SJSA1 (cell line): ENCODE data around the gene PTPMT1. TPM values are rescaled to one million over a fixed set of nuclear protein-coding genes. Genes with fewer than 3 reads are reported as not detected.

Source experiments
- DNase-seq, 2 experiments: peaks; one replicate each; pipeline ENCODE4 v3.0.0-alpha.2; 2015 to 2020; ENCODE audit warnings: low spot score in 2 of 2, low read depth in 1 of 2
- H3K27ac ChIP-seq: fragments of 250-450 bp; sonication (Bioruptor Pico); 2 replicates; pipeline ENCODE4 v1.5.1; 2020; ENCODE audit warnings: mild to moderate bottlenecking, moderate library complexity
- H3K27me3 ChIP-seq: fragments of 250-450 bp; sonication (Bioruptor Pico); replicated peaks from 2 replicates; pipeline ENCODE4 v1.5.1; 2020; ENCODE audit warnings: mild to moderate bottlenecking, moderate library complexity
- H3K36me3 ChIP-seq: fragments of 250-450 bp; sonication (Bioruptor Pico); 2 replicates; pipeline ENCODE4 v1.5.1; 2020; ENCODE audit warnings: mild to moderate bottlenecking
- H3K4me1 ChIP-seq: fragments of 250-450 bp; sonication (Bioruptor Pico); replicated peaks from 2 replicates; pipeline ENCODE4 v1.6.1; 2021; ENCODE audit warnings: mild to moderate bottlenecking
- H3K4me3 ChIP-seq: fragments of 250-450 bp; sonication (Bioruptor Pico); 2 replicates; pipeline ENCODE4 v1.5.1; 2020; ENCODE audit warnings: mild to moderate bottlenecking
- H3K9me3 ChIP-seq: fragments of 250-450 bp; sonication (Bioruptor Pico); replicated peaks from 2 replicates; pipeline ENCODE4 v1.5.1; 2020; ENCODE audit warnings: mild to moderate bottlenecking
- total RNA-seq: library from RNA; depleted of rRNA; stranded (reverse); fragments of >200 nt; shearing (Covaris generic); gene quantifications from 2 replicates; pipeline ENCODE4 v1.2.3, GENCODE V29; 2014

Gene PTPMT1
- total RNA-seq, 1 experiment from 2014 or later, result 134 TPM

GRCh38 chr11:47578524-47579494, 13.4 kb downstream of the PTPMT1 start, which contains the start of the genes KBTBD4 and NDUFS3:
Gene KBTBD4 (minus strand): TSS chr11:47578970. CDS start chr11:47578951, 19 bp downstream.
Gene NDUFS3 (plus strand): TSS chr11:47579074. CDS start chr11:47579092, 18 bp downstream.
- Histone ChIP-seq H3K27ac (peak within 1 kb of the TSS; percentile 61), H3K4me3 (peak within 1 kb of the TSS; percentile 83), H3K36me3 (peaks cover 84% of the 10 kb centered on the region), H3K27me3 (no peaks in the 10 kb centered on the region), H3K4me1 (peaks cover 11% of the 10 kb centered on the region), H3K9me3 (no peaks in the 10 kb centered on the region)
- DNase-seq, result peak; percentile 86 to 92

GRCh38 chr11:47583844-47584243, 18.4 kb downstream of the PTPMT1 start:
- Histone ChIP-seq H3K27me3 (no peaks in the 10 kb centered on the region), H3K4me3 (no peak overlapping the region), H3K27ac (no peak overlapping the region), H3K4me1 (peaks cover 4% of the 10 kb centered on the region; the same call in 1 of the 2 replicates), H3K9me3 (no peaks in the 10 kb centered on the region), H3K36me3 (peaks cover 59% of the 10 kb centered on the region)
- no peak for DNase-seq

GRCh38 chr11:47586098-47586855, 20.9 kb downstream of the PTPMT1 start, which contains the start of gene FAM180B:
Gene FAM180B (plus strand): TSS chr11:47586678. CDS start chr11:47586769, 91 bp downstream.
- no peaks in the 10 kb centered on the region for H3K27me3 ChIP-seq
- no peak within 1 kb of the TSS for H3K4me3 ChIP-seq
- H3K4me1 ChIP-seq, result no peaks in the 10 kb centered on the region
- DNase-seq, result no peak
- H3K9me3 ChIP-seq, result no peaks in the 10 kb centered on the region
- no peak within 1 kb of the TSS for H3K27ac ChIP-seq
- peaks cover 37% of the 10 kb centered on the region for H3K36me3 ChIP-seq

- H3K4me3 ChIP-seq, result no peak overlapping the region
- H3K36me3 ChIP-seq, result peaks cover 28% of the 10 kb centered on the region
- H3K27me3 ChIP-seq, result no peaks in the 10 kb centered on the region; the same call in 1 of the 2 replicates
- H3K9me3 ChIP-seq, result no peaks in the 10 kb centered on the region
- H3K4me1 ChIP-seq, result no peaks in the 10 kb centered on the region
- no peak for DNase-seq
- no peak overlapping the region for H3K27ac ChIP-seq
Observed at GRCh38 chr11:47587039-47587716, 21.8 kb downstream of the PTPMT1 start.

- peaks cover 22% of the 10 kb centered on the region for H3K36me3 ChIP-seq
- no peak overlapping the region for H3K27ac ChIP-seq
- no peaks in the 10 kb centered on the region for H3K9me3 ChIP-seq
- H3K4me1 ChIP-seq, result no peaks in the 10 kb centered on the region
- no peak for DNase-seq
- H3K4me3 ChIP-seq, result no peak overlapping the region
- H3K27me3 ChIP-seq, result peaks cover 6% of the 10 kb centered on the region
Observed at GRCh38 chr11:47587723-47588326, 22.4 kb downstream of the PTPMT1 start.

GRCh38 chr11:47589118-47589517, 23.7 kb downstream of the PTPMT1 start:
- Histone ChIP-seq H3K36me3 (peaks cover 9% of the 10 kb centered on the region), H3K27ac (no peak overlapping the region), H3K9me3 (no peaks in the 10 kb centered on the region), H3K4me1 (peaks cover 3% of the 10 kb centered on the region), H3K27me3 (peaks cover 19% of the 10 kb centered on the region), H3K4me3 (no peak overlapping the region)
- no peak for DNase-seq

- Histone ChIP-seq H3K27ac (no peak overlapping the region), H3K27me3 (peaks cover 24% of the 10 kb centered on the region), H3K36me3 (peaks cover 6% of the 10 kb centered on the region), H3K9me3 (no peaks in the 10 kb centered on the region), H3K4me3 (no peak overlapping the region), H3K4me1 (peaks cover 4% of the 10 kb centered on the region)
- DNase-seq, result no peak
Observed at GRCh38 chr11:47589584-47589976, 24.2 kb downstream of the PTPMT1 start.

- Histone ChIP-seq H3K27ac (no peak overlapping the region), H3K4me1 (peaks cover 4% of the 10 kb centered on the region), H3K9me3 (no peaks in the 10 kb centered on the region), H3K36me3 (no peaks in the 10 kb centered on the region; the same call in 1 of the 2 replicates), H3K4me3 (no peak overlapping the region), H3K27me3 (peaks cover 30% of the 10 kb centered on the region)
- no peak for DNase-seq
Observed at GRCh38 chr11:47589977-47590861, 24.8 kb downstream of the PTPMT1 start.

GRCh38 chr11:47591764-47592163, 26.4 kb downstream of the PTPMT1 start:
- Histone ChIP-seq H3K36me3 (no peaks in the 10 kb centered on the region), H3K9me3 (no peaks in the 10 kb centered on the region), H3K27ac (no peak overlapping the region), H3K27me3 (peaks cover 33% of the 10 kb centered on the region), H3K4me3 (no peak overlapping the region), H3K4me1 (peaks cover 4% of the 10 kb centered on the region)
- DNase-seq, result no peak

GRCh38 chr11:47592251-47592650, 26.9 kb downstream of the PTPMT1 start:
- peaks cover 4% of the 10 kb centered on the region for H3K4me1 ChIP-seq
- H3K4me3 ChIP-seq, result no peak overlapping the region
- DNase-seq, result no peak
- no peak overlapping the region for H3K27ac ChIP-seq
- no peaks in the 10 kb centered on the region for H3K36me3 ChIP-seq
- H3K27me3 ChIP-seq, result peaks cover 33% of the 10 kb centered on the region
- no peaks in the 10 kb centered on the region for H3K9me3 ChIP-seq

GRCh38 chr11:47592970-47593369, 27.6 kb downstream of the PTPMT1 start:
- Histone ChIP-seq H3K4me1 (peaks cover 4% of the 10 kb centered on the region), H3K36me3 (no peaks in the 10 kb centered on the region), H3K9me3 (no peaks in the 10 kb centered on the region), H3K27me3 (peaks cover 33% of the 10 kb centered on the region), H3K4me3 (no peak overlapping the region), H3K27ac (no peak overlapping the region)
- DNase-seq, result no peak

- DNase-seq, result no peak
- peaks cover 4% of the 10 kb centered on the region for H3K4me1 ChIP-seq
- H3K27ac ChIP-seq, result no peak overlapping the region
- H3K4me3 ChIP-seq, result no peak overlapping the region
- H3K36me3 ChIP-seq, result no peaks in the 10 kb centered on the region
- H3K27me3 ChIP-seq, result peaks cover 33% of the 10 kb centered on the region
- no peaks in the 10 kb centered on the region for H3K9me3 ChIP-seq
Observed at GRCh38 chr11:47593492-47593933, 28.1 kb downstream of the PTPMT1 start.
